T-helper 9 cell (primary cell): Measurements from ENCODE around the gene ZNF12.

Experiments
- DNase-seq: peaks from one replicate; pipeline ENCODE4 v3.0.0-alpha.2; 2020

The ZNF12 gene

DNA sequence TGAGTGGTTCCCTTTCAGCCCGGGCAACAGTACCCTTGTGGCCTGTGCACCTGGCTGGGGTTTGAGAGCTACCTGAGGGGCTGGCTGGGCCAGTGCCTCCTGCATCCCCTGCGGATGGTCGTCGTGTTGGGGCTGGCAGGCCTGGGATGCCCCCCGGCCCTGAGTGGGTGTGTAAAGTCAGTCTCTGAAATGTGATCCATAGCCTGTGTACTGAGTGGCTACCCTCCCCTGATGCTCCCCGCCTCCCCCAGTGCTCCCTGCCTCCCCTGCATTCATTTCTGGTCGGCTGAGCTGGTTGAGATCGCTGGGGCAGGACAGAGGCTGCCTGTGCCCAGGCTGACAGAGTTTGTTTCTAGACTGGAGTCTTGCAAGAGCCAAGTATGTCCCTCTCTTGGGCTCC, 60.3 kb downstream of the ZNF12 start:
- no peak for DNase-seq

- no peak for DNase-seq
Observed at GRCh38 chr7:6644728-6645127, 62.0 kb downstream of the ZNF12 start.

DNA sequence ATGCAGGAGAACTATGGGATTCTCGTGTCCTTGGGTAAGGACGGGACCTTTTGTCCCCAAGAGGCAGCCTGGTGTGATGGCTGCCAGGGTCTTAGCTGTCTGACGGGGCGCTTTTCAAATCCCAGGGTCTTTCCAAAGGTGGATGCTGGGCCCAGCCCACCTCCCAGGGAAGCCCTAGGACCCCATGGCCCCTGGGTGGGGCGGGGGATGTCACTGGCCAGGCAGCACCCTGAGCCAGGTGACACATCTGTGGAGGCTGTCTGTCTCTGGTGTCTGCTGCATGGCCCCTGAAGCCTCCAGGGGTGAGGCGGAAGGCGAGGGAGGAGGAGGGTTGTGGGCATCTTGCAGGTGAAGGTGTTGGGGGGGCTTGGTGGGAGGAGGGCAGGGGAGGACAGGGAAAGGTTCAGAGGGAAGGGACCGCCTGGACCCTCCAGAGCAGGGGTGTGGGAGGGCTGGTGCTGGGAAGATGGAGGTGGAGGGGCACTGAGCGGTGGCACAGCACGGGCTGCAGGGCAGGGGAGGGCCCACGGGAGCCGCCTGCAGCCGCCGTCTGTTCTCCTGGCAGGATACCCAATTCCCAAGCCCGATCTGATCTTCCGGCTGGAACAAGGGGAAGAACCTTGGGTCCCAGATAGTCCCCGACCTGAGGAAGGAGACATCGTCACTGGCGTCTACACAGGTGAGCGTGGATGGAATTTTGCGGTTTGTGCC, 62.7 kb downstream of the ZNF12 start:
- no peak for DNase-seq

- no peak for DNase-seq
Observed at GRCh38 chr7:6642861-6643640, 63.7 kb downstream of the ZNF12 start.

- DNase-seq = no peak
Observed at GRCh38 chr7:6642239-6642839, 64.4 kb downstream of the ZNF12 start.

DNA sequence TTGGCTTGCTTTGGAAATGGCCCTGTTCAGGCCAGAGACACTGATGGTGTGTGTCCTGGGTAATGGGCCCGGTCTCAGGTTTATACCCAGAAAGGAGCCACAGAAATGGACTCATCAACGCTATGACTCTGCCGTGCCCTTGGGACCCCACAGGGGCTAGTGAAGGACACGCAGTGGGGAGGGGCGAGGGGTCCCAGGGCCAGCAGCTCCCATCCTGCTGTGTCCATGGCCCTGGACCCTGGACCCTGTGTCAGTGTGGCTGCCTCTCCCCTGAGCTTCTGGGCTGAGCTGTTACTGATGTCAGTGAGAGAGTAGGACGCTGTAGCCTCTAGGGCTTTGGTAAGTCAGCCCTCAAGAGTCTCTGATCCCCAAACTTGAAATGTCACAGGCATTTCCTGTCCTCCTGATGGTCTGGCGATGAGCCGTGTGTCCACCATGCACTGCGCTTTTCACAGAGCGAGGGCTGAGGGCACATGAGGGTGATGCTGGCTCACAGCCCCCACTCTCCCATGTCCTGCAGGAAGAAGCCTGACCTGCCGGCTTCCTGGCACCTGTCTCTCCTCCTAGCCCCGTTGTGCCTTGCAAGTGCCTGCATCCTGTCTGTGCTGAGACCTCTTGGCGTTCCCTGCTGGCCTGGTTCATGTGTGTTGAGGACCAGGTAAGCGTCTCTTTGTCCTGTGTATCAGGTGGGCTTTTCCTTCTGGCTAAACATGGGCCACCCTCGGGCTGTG, 65.3 kb downstream of the ZNF12 start:
- DNase-seq = no peak

GRCh38 chr7:6640246-6640721, 66.5 kb downstream of the ZNF12 start:
- no peak for DNase-seq

GRCh38 chr7:6639627-6640026, 67.1 kb downstream of the ZNF12 start:
- DNase-seq = no peak

DNA sequence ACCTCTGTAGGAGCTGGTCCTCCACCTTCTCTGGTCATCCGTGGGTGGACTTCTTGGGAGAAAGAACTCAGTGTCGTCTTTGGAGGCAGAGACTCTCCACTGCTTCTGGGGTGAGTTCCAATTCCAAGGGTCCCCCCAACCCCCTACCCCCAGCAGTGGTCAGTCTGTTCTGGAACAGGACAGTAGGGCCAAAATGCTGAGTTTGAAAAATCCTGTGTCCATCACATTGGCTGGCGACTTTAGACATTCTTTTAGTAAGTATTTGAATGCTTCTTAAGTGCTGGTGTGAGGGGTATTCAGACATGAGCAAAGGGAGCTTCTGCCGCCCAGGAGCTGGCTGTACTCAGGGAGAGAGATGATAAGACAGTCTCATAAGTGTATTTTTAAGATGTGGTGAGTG, 67.7 kb downstream of the ZNF12 start:
- DNase-seq = no peak
